Measurements from ENCODE around the gene MT1F.
A peak's percentile ranks its signal among the peaks of the same experiment; 100 is the strongest.

The MT1F gene

GRCh38 chr16:56700631-56701030 is 42.9 kb downstream of the MT1F start:
- TF ChIP-seq EZH2phosphoT487 (conservative IDR thresholded peaks at IDR 0.05; ENCODE audit: low read length) (no peak), CTCF (IDR thresholded peaks at IDR 0.05; ENCODE audit: insufficient read depth, low read length, poor library complexity, severe bottlenecking) (no peak)
- no peak overlapping the region for H3K9ac ChIP-seq (ENCODE audit: low read length)
- no peak overlapping the region for H3K27ac ChIP-seq (ENCODE audit: low read depth, low read length)
- H4K20me1 ChIP-seq (ENCODE audit: low read depth, low read length), result no peaks in the 10 kb centered on the region
- H3K9me3 ChIP-seq (ENCODE audit: insufficient read depth, low read length), result no peaks in the 10 kb centered on the region
- no peak overlapping the region for H3K4me2 ChIP-seq (ENCODE audit: low read depth, low read length, poor library complexity, severe bottlenecking)
- H3K4me3 ChIP-seq (ENCODE audit: insufficient read depth, low read length, poor library complexity, severe bottlenecking), result no peak overlapping the region
- no peaks in the 10 kb centered on the region for H3K79me2 ChIP-seq (ENCODE audit: insufficient read depth, low read length)
- no peaks in the 10 kb centered on the region for H3K27me3 ChIP-seq (ENCODE audit: low read length)
- H3K9me2 ChIP-seq (replicated peaks; ENCODE audit: insufficient read depth, low read length), result no peaks in the 10 kb centered on the region
- no peaks in the 10 kb centered on the region for H3F3A ChIP-seq (ENCODE audit: insufficient read depth)
- H3K36me3 ChIP-seq (ENCODE audit: low read length), result no peaks in the 10 kb centered on the region
- H2AFZ ChIP-seq (ENCODE audit: low read depth, low read length, severe bottlenecking), result no peak overlapping the region

- H2AFZ ChIP-seq (ENCODE audit: low read depth, low read length, severe bottlenecking), result peak overlapping the region; percentile 81
Observed at GRCh38 chr16:56701534-56701933, 43.8 kb downstream of the MT1F start.

GRCh38 chr16:56702836-56703235 is 45.1 kb downstream of the MT1F start:
- no peak overlapping the region for H3K4me2 ChIP-seq (ENCODE audit: low read depth, low read length, poor library complexity, severe bottlenecking)
- H3K9me3 ChIP-seq (ENCODE audit: insufficient read depth, low read length), result no peaks in the 10 kb centered on the region
- H3K79me2 ChIP-seq (ENCODE audit: insufficient read depth, low read length), result no peaks in the 10 kb centered on the region
- H3K36me3 ChIP-seq (ENCODE audit: low read length), result no peaks in the 10 kb centered on the region
- H3K27me3 ChIP-seq (ENCODE audit: low read length), result no peaks in the 10 kb centered on the region
- peak overlapping the region; percentile 75 for H2AFZ ChIP-seq (ENCODE audit: low read depth, low read length, severe bottlenecking)
- no peak overlapping the region for H3K9ac ChIP-seq (ENCODE audit: low read length)
- no peaks in the 10 kb centered on the region for H4K20me1 ChIP-seq (ENCODE audit: low read depth, low read length)
- no peak overlapping the region for H3K27ac ChIP-seq (ENCODE audit: low read depth, low read length)
- H3K9me2 ChIP-seq (replicated peaks; ENCODE audit: insufficient read depth, low read length), result no peaks in the 10 kb centered on the region
- TF ChIP-seq CTCF (IDR thresholded peaks at IDR 0.05; ENCODE audit: insufficient read depth, low read length, poor library complexity, severe bottlenecking) (no peak), EZH2phosphoT487 (conservative IDR thresholded peaks at IDR 0.05; ENCODE audit: low read length) (no peak)
- H3K4me3 ChIP-seq (ENCODE audit: insufficient read depth, low read length, poor library complexity, severe bottlenecking), result no peak overlapping the region
- no peaks in the 10 kb centered on the region for H3F3A ChIP-seq (ENCODE audit: insufficient read depth)

More at GRCh38 chr16:56701534-56701933, 43.8 kb downstream of the MT1F start:
- Histone ChIP-seq H3K4me3 (ENCODE audit: insufficient read depth, low read length, poor library complexity, severe bottlenecking) (no peak overlapping the region), H3K27me3 (ENCODE audit: low read length) (no peaks in the 10 kb centered on the region), H3K27ac (ENCODE audit: low read depth, low read length) (no peak overlapping the region), H3K36me3 (ENCODE audit: low read length) (no peaks in the 10 kb centered on the region), H3K9me3 (ENCODE audit: insufficient read depth, low read length) (no peaks in the 10 kb centered on the region), H3K79me2 (ENCODE audit: insufficient read depth, low read length) (no peaks in the 10 kb centered on the region), H3F3A (ENCODE audit: insufficient read depth) (no peaks in the 10 kb centered on the region), H3K4me2 (ENCODE audit: low read depth, low read length, poor library complexity, severe bottlenecking) (no peak overlapping the region), H3K9ac (ENCODE audit: low read length) (no peak overlapping the region), H4K20me1 (ENCODE audit: low read depth, low read length) (no peaks in the 10 kb centered on the region), H3K9me2 (replicated peaks; ENCODE audit: insufficient read depth, low read length) (no peaks in the 10 kb centered on the region)
- TF ChIP-seq EZH2phosphoT487 (conservative IDR thresholded peaks at IDR 0.05; ENCODE audit: low read length) (no peak), CTCF (IDR thresholded peaks at IDR 0.05; ENCODE audit: insufficient read depth, low read length, poor library complexity, severe bottlenecking) (no peak)
